ENCODE measurements around the gene TPD52L1. TPM values are rescaled to one million over a fixed set of nuclear protein-coding genes. Genes with fewer than 3 reads are reported as not detected.

Gene TPD52L1
- total and polyA plus RNA-seq, 10 of the 15 experiments (the other 5 are each of a cell fraction or from before 2014, with no cell fraction given) = 0.03 to 2.6 (median 0.16) TPM; not detected in 3

DNA sequence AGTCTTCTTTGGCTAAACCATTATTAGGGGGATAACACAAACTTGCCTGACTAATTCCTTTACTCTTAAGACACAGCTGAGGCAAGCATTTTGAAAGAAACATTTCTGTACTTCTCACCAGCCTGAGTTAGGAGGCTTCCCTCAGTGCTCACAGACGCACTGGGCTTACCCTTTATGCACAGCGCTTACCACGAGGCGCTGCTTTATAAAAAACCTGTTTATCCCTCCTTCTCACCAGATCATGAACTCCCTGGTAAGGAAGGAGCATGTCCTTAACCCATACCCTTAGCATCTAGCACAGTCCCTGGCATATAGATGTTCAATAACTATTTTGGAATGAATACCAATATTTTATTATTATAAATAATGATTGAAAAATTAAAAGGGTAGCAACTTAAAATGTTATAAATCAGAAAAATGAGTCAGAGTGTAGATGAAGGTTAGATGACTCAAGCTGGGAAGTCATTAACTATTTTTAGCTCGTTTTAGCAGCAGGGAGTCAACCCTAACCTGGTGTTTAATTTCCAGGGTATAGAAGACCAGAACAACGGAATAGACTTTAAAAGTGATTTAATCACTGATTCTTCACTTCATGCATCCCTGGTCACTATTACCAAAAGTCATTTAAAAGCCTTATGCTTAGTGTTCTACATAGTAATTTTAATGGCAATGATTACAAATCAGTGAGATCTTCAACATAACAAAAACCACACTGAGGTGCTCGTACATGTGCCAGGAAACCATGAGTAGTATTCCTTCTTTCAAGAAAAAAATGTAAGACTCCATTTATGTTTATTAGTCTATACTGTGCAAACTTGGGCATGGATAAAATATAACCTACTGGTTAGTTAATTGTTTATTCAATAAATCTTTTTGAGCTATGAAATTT is 4.1 kb upstream of the TPD52L1 start:
- WGBS (ENCODE audit: insufficient coverage, insufficient replicate concordance, low lambda C conversion rate, missing lambda C conversion rate) = 40% methylated on average over 7 of the region's 7 CpGs
- Histone ChIP-seq H3K9ac (ENCODE audit: control insufficient read depth, insufficient read depth, low read length) (no peak overlapping the region), H3K4me2 (ENCODE audit: control insufficient read depth, insufficient read depth) (no peak overlapping the region), H2AFZ (ENCODE audit: control insufficient read depth, low read depth, low read length) (no peak overlapping the region), H3K79me2 (ENCODE audit: control insufficient read depth, insufficient read depth, low read length) (no peaks in the 10 kb centered on the region), H4K20me1 (ENCODE audit: control insufficient read depth, insufficient read depth) (no peaks in the 10 kb centered on the region), H3K27me3 (replicated peaks in 1 of 2; ENCODE audit: control insufficient read depth in 2 of 2, insufficient read depth in 2 of 2, low read length in 1 of 2) (peaks cover 0 to 6% of the 10 kb centered on the region in 2 experiments; a peak in 2 of 4 replicates), H3K36me3 (ENCODE audit: control insufficient read depth in 2 of 2, insufficient read depth in 2 of 2, low read length in 1 of 2) (no peaks in the 10 kb centered on the region), H3K4me3 (no peak overlapping the region), H3K9me3 (replicated peaks; ENCODE audit: control insufficient read depth, insufficient read depth, low read length) (no peaks in the 10 kb centered on the region; the same call in 2 of the 3 replicates), H3K4me1 (ENCODE audit: control insufficient read depth, insufficient read depth, low read length) (no peaks in the 10 kb centered on the region), H3K27ac (ENCODE audit: control insufficient read depth, insufficient read depth) (no peak overlapping the region)
- RAD21 ChIA-PET (ENCODE audit: unreplicated experiment) = no interaction called here
- POLR2A ChIA-PET = interaction anchor here (0.6 kb wide), 1 partner anchor 1128 kb away, joined by 7 read pairs; no protein-coding TSS in a partner anchor
- ATAC-seq = no peak
- in situ Hi-C loops (cut with MboI) (loop anchor here (25.0 kb wide), 1 partner anchor 613 kb away; no protein-coding TSS in a partner anchor), intact Hi-C loops (cut with micrococcal nuclease; ENCODE audit: unreplicated experiment) (loop anchor here (10.0 kb wide), 1 partner anchor 615 kb away; no protein-coding TSS in a partner anchor)
- no TSS peak for BruUV-seq (replicated peaks)
- SMC1A ChIA-PET (ENCODE audit: uncharacterized antibody, unreplicated experiment) = interaction anchor here (0.8 kb wide), 1 partner anchor 28 kb away, joined by 3 read pairs; no protein-coding TSS in a partner anchor
- CTCF ChIA-PET = interaction anchor here (1.0 kb wide), 1 partner anchor 35 kb away, joined by 4 read pairs; no protein-coding TSS in a partner anchor
- no peak for FAIRE-seq
- DNase-seq (ENCODE audit: low read depth, low spot score) = no peak
- TF ChIP-seq IKZF2 (IDR thresholded peaks at IDR 0.05) = no peak
- no peak for TF ChIP-seq RAD51 (IDR thresholded peaks at IDR 0.05)
- TF ChIP-seq TARDBP (IDR thresholded peaks at IDR 0.05; ENCODE audit: borderline replicate concordance) = no peak
- TF ChIP-seq POLR2AphosphoS5 (IDR thresholded peaks at IDR 0.05; ENCODE audit: low read length) = no peak
- no peak for TF ChIP-seq ZNF207 (IDR thresholded peaks at IDR 0.05; ENCODE audit: borderline replicate concordance)
- no peak for TF ChIP-seq NFIC (IDR thresholded peaks at IDR 0.05; ENCODE audit: low read depth, low read length)
- TF ChIP-seq CBFB (IDR thresholded peaks at IDR 0.05; ENCODE audit: low read depth) = no peak
- TF ChIP-seq, protein P1, sequence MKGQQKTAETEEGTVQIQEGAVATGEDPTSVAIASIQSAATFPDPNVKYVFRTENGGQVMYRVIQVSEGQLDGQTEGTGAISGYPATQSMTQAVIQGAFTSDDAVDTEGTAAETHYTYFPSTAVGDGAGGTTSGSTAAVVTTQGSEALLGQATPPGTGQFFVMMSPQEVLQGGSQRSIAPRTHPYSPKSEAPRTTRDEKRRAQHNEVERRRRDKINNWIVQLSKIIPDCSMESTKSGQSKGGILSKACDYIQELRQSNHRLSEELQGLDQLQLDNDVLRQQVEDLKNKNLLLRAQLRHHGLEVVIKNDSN (IDR thresholded peaks at IDR 0.05; ENCODE audit: borderline replicate concordance, extremely low read length, insufficient read depth, low read depth, low read length) = no peak
- TF ChIP-seq MEF2B (IDR thresholded peaks at IDR 0.05; ENCODE audit: partially characterized antibody, poor library complexity, severe bottlenecking) = no peak
- TF ChIP-seq, protein P2, sequence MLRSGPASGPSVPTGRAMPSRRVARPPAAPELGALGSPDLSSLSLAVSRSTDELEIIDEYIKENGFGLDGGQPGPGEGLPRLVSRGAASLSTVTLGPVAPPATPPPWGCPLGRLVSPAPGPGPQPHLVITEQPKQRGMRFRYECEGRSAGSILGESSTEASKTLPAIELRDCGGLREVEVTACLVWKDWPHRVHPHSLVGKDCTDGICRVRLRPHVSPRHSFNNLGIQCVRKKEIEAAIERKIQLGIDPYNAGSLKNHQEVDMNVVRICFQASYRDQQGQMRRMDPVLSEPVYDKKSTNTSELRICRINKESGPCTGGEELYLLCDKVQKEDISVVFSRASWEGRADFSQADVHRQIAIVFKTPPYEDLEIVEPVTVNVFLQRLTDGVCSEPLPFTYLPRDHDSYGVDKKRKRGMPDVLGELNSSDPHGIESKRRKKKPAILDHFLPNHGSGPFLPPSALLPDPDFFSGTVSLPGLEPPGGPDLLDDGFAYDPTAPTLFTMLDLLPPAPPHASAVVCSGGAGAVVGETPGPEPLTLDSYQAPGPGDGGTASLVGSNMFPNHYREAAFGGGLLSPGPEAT (IDR thresholded peaks at IDR 0.05; ENCODE audit: low read depth) = no peak
- no peak for TF ChIP-seq CREB1 (IDR thresholded peaks at IDR 0.05; ENCODE audit: low read depth)
- no peak for TF ChIP-seq CEBPZ (IDR thresholded peaks at IDR 0.05; ENCODE audit: low read depth, low read length)
- TF ChIP-seq NKRF (conservative IDR thresholded peaks at IDR 0.05) = no peak

Measured in GM12878 (cell line).